ENCODE results near the gene NDST1.
A peak's percentile ranks its signal among the peaks of the same experiment; 100 is the strongest.

GRCh38 chr5:150542933-150543445, 35.1 kb downstream of the NDST1 start:
- TF ChIP-seq CTCF (IDR thresholded peaks at IDR 0.05): peak in 1 of 5 experiments; percentile 8
- peak; percentile 85 for TF ChIP-seq EP300 (IDR thresholded peaks at IDR 0.05; ENCODE audit: low read depth)
- peak; percentile 45 to 91 (median 90) for TF ChIP-seq POLR2AphosphoS5 (IDR thresholded peaks at IDR 0.05)

Measured in transverse colon (tissue), 4 donors.